Measurements from ENCODE around the gene SVIL.
"Not testable (repeated sequence)": the region's sequence is repeated elsewhere in the genome, so short reads cannot be mapped to it uniquely, and the experiment has no call there.

The SVIL gene

DNA sequence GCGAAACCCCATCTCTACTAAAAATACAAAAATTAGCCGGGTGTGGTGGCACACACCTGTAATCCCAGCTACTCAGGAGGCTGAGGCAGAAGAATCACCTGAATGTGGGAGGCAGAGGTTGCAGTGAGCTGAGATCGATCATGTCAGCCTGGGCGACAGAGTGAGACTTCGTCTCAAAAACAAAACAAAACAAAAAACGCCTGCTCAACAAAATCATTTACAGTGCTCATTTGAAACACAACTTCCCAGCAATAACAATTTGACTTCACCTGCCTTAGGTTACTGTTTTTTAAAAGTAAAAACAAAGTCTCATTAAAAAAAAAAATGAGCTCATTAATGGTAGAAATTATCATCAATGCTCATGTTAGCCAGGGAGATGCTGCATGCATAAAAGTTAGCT is 10.4 kb downstream of the SVIL start:
- H3K27me3 ChIP-seq (ENCODE audit: control insufficient read depth in 2 of 2, insufficient read depth in 2 of 2, low read length in 2 of 2); H3K36me3 ChIP-seq (ENCODE audit: control insufficient read depth in 2 of 2, insufficient read depth in 2 of 2, low read length in 2 of 2); H3K27ac ChIP-seq (ENCODE audit: low read depth in 2 of 2, low read length in 2 of 2); H3K4me3 ChIP-seq (ENCODE audit: low read length in 2 of 2); H3K9me3 ChIP-seq (ENCODE audit: control insufficient read depth in 2 of 2, low read length in 2 of 2); H3K9ac ChIP-seq (ENCODE audit: low read depth in 1 of 2, low read length in 2 of 2): not testable (repeated sequence)
- H3K4me1 ChIP-seq (ENCODE audit: control insufficient read depth in 2 of 2, insufficient read depth in 2 of 2, low read length in 2 of 2), result peaks cover under 1 to 11% of the 10 kb centered on the region in 2 donors

DNA sequence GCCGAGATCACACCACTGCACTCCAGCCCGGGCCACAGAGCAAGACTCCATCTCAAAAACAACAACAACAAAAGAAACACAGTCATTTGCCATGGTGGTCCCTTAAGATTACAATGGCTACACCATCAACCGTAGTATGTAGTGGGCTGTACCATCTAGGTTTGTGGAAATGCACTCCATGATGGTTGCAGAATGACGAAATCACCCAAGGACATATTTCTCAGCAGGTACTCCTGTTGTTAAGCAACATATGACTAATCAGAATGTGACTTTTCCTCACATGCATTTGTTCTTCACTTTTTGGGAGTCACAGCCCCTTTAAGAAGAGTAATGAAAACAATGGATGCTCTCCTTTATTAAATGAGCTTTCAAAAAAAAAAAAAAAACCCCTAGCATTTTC is 11.0 kb downstream of the SVIL start:
- H3K4me3 ChIP-seq (ENCODE audit: low read length in 2 of 2), result no peak overlapping the region
- H3K27ac ChIP-seq (ENCODE audit: low read depth in 2 of 2, low read length in 2 of 2), result no peak overlapping the region
- no peaks in the 10 kb centered on the region for H3K9me3 ChIP-seq (ENCODE audit: control insufficient read depth in 2 of 2, low read length in 2 of 2)
- no peaks in the 10 kb centered on the region for H3K27me3 ChIP-seq (ENCODE audit: control insufficient read depth in 2 of 2, insufficient read depth in 2 of 2, low read length in 2 of 2)
- peaks cover under 1 to 11% of the 10 kb centered on the region in 2 donors for H3K4me1 ChIP-seq (ENCODE audit: control insufficient read depth in 2 of 2, insufficient read depth in 2 of 2, low read length in 2 of 2)
- no peaks in the 10 kb centered on the region for H3K36me3 ChIP-seq (ENCODE audit: control insufficient read depth in 2 of 2, insufficient read depth in 2 of 2, low read length in 2 of 2)
- no peak overlapping the region for H3K9ac ChIP-seq (ENCODE audit: low read depth in 1 of 2, low read length in 2 of 2)

DNA sequence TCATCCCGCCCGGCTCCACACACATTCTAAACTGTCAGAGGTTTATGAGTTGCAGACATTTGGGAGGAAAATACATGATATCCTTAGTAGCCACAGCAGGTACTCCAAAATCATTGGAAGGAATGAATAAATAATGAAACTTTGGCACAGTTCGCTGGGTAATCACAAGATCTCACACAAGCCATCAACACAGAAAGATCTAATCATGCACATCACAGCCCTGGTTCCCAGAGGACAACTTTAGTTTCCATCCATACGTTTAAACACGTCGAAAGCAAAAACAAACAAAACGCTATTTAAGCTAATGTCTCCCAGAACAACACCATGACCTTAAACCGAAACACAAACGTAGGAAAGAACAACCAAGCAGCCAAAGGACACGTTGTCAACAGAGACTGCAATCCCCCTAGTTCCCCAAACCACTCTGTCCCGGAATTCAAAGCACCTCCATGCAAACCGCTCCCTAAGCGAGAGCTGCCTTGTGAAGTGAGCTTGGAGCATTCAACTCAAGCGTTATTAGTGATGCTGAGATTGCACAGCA is 12.3 kb downstream of the SVIL start:
- Histone ChIP-seq H3K4me3 (ENCODE audit: low read length in 2 of 2) (no peak overlapping the region), H3K27ac (ENCODE audit: low read depth in 2 of 2, low read length in 2 of 2) (no peak overlapping the region), H3K36me3 (ENCODE audit: control insufficient read depth in 2 of 2, insufficient read depth in 2 of 2, low read length in 2 of 2) (no peaks in the 10 kb centered on the region)

DNA sequence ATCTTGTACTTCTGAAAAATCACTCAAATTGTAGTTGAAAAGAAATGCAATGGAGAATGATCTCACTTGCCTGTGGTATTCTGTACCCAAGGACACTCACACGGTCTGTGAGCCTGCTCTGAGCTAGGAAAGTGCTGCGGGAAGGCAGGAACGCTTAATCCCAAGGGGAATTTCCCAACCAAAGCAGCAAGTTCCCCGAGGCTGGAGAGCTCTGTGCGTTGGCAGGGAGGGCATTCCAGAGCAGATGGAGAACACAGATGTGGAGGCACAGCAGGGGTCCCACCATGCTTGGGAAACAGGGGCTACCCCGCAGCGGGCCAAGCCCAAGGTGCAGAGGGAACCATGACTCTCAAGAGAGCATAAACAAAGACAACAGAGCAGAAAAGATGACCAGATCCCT is 13.6 kb downstream of the SVIL start:
- H3K9ac ChIP-seq (ENCODE audit: low read depth in 1 of 2, low read length in 2 of 2), result no peak overlapping the region
- H3K27ac ChIP-seq (ENCODE audit: low read depth in 2 of 2, low read length in 2 of 2), result no peak overlapping the region
- no peaks in the 10 kb centered on the region for H3K9me3 ChIP-seq (ENCODE audit: control insufficient read depth in 2 of 2, low read length in 2 of 2)
- no peaks in the 10 kb centered on the region for H3K27me3 ChIP-seq (ENCODE audit: control insufficient read depth in 2 of 2, insufficient read depth in 2 of 2, low read length in 2 of 2)
- peaks cover 12 to 30% of the 10 kb centered on the region in 2 donors for H3K4me1 ChIP-seq (ENCODE audit: control insufficient read depth in 2 of 2, insufficient read depth in 2 of 2, low read length in 2 of 2)
- no peaks in the 10 kb centered on the region for H3K36me3 ChIP-seq (ENCODE audit: control insufficient read depth in 2 of 2, insufficient read depth in 2 of 2, low read length in 2 of 2)
- no peak overlapping the region for H3K4me3 ChIP-seq (ENCODE audit: low read length in 2 of 2)

More for the DNA sequence above, 12.3 kb downstream of the SVIL start:
- H3K9ac ChIP-seq (ENCODE audit: low read depth in 1 of 2, low read length in 2 of 2), result no peak overlapping the region
- H3K27me3 ChIP-seq (ENCODE audit: control insufficient read depth in 2 of 2, insufficient read depth in 2 of 2, low read length in 2 of 2), result no peaks in the 10 kb centered on the region
- no peaks in the 10 kb centered on the region for H3K9me3 ChIP-seq (ENCODE audit: control insufficient read depth in 2 of 2, low read length in 2 of 2)
- H3K4me1 ChIP-seq (ENCODE audit: control insufficient read depth in 2 of 2, insufficient read depth in 2 of 2, low read length in 2 of 2), result peaks cover 12 to 21% of the 10 kb centered on the region in 2 donors

DNA sequence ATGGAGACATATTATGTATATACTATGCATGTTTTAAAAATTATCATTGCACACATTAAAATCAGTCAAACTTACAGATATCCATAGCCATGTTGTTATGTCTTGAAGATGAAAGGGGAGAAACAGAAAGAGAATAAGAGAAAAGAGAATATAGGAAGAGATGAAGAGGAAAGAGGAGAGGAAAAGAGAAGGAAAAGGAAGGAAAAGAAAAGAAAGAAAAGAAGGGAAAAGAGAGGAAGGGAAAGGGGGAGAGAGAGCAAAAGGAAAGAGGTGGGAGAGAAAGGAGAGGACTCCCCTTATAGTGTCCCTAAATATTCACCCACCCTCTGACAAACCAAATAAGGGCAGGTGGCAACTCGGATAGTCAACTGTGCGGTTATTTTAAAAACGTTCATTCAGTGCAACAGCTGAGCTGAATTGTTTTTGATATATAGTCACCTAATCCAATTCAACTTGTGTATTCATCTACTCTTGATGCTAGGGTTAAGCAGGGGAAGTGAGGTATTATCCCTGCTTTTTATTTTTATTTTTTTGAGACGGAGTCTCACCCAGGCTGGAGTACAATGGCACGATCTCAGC is 14.6 kb downstream of the SVIL start:
- H3K9ac ChIP-seq (ENCODE audit: low read depth in 1 of 2, low read length in 2 of 2), result no peak overlapping the region
- H3K4me3 ChIP-seq (ENCODE audit: low read length in 2 of 2), result no peak overlapping the region
- H3K27ac ChIP-seq (ENCODE audit: low read depth in 2 of 2, low read length in 2 of 2), result no peak overlapping the region
- no peaks in the 10 kb centered on the region for H3K27me3 ChIP-seq (ENCODE audit: control insufficient read depth in 2 of 2, insufficient read depth in 2 of 2, low read length in 2 of 2)
- no peaks in the 10 kb centered on the region for H3K36me3 ChIP-seq (ENCODE audit: control insufficient read depth in 2 of 2, insufficient read depth in 2 of 2, low read length in 2 of 2)
- H3K9me3 ChIP-seq (ENCODE audit: control insufficient read depth in 2 of 2, low read length in 2 of 2), result no peaks in the 10 kb centered on the region
- peaks cover 12 to 30% of the 10 kb centered on the region in 2 donors for H3K4me1 ChIP-seq (ENCODE audit: control insufficient read depth in 2 of 2, insufficient read depth in 2 of 2, low read length in 2 of 2)

DNA sequence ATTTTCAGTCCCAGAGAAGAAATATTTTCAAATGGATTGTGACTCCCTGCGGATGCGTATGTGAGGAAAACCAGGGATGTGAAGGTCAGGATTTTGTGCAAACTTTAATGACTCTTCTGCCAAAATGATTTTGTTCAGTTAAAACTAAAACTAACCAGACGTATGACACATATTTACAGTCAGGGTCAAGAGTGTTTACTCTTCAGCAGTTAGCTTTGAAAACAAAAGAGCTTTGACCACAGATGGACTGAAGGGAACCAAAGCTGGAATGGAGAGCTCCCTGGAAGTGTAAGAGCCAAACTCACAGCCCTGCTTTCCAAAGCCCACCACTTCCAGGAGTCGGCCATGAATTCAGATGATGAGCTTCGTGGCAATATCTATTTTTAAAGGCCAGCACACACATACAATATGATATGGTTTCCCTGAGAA is 15.5 kb downstream of the SVIL start:
- Histone ChIP-seq H3K27ac (ENCODE audit: low read depth in 2 of 2, low read length in 2 of 2) (peak overlapping the region; percentile 77 to 78), H3K4me3 (ENCODE audit: low read length in 2 of 2) (peak overlapping the region in 1 of 2 donors; percentile 17), H3K27me3 (ENCODE audit: control insufficient read depth in 2 of 2, insufficient read depth in 2 of 2, low read length in 2 of 2) (no peaks in the 10 kb centered on the region), H3K36me3 (ENCODE audit: control insufficient read depth in 2 of 2, insufficient read depth in 2 of 2, low read length in 2 of 2) (no peaks in the 10 kb centered on the region), H3K9me3 (ENCODE audit: control insufficient read depth in 2 of 2, low read length in 2 of 2) (no peaks in the 10 kb centered on the region), H3K4me1 (ENCODE audit: control insufficient read depth in 2 of 2, insufficient read depth in 2 of 2, low read length in 2 of 2) (peaks cover 12 to 30% of the 10 kb centered on the region in 2 donors), H3K9ac (ENCODE audit: low read depth in 1 of 2, low read length in 2 of 2) (peak overlapping the region in 1 of 2 donors; percentile 58)

DNA sequence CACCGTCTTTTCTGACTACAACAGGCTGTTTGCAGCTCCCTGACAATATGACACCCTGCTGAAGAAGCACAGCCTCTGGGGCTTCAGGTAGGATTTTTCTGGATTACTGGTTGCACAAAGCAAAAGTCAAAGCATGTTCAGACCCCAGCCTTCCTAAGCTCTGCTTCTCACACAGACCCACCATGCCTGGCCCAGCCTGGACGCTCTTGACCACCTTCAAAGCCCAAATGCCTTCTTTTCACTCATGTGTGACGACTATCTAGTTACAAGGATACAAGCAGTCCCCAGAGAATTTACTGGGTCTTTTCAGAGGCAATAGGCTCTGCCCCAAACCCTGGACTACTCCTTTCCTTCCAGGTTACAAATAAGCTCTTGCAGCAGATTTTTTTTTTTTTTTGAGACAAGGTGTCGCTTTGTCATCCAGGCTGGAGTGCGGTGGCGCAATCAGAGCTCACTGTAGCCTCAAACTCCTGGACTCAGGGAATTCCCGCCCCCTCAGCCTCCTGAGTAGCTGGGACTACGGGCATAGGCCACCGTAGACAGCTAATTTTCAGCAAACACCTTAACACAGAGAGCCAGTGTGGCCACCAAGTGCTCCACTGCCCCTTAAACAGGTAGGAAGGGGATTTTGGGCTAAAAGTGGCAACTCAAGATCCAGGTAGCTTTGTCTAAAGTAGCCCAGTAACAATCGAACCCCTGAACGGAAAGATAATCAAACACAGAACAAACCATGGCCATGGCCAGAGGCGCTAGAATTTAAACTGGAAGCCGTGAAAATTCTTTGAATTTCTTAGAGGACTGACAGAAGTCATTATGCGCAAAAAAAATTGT is 16.2 kb downstream of the SVIL start:
- peak overlapping the region; percentile 21 to 24 for H3K4me3 ChIP-seq (ENCODE audit: low read length in 2 of 2)
- no peaks in the 10 kb centered on the region for H3K9me3 ChIP-seq (ENCODE audit: control insufficient read depth in 2 of 2, low read length in 2 of 2)
- H3K36me3 ChIP-seq (ENCODE audit: control insufficient read depth in 2 of 2, insufficient read depth in 2 of 2, low read length in 2 of 2), result no peaks in the 10 kb centered on the region
- peak overlapping the region; percentile 54 to 58 for H3K9ac ChIP-seq (ENCODE audit: low read depth in 1 of 2, low read length in 2 of 2)
- peak overlapping the region; percentile 77 to 78 for H3K27ac ChIP-seq (ENCODE audit: low read depth in 2 of 2, low read length in 2 of 2)
- peaks cover 12 to 30% of the 10 kb centered on the region in 2 donors for H3K4me1 ChIP-seq (ENCODE audit: control insufficient read depth in 2 of 2, insufficient read depth in 2 of 2, low read length in 2 of 2)
- no peaks in the 10 kb centered on the region for H3K27me3 ChIP-seq (ENCODE audit: control insufficient read depth in 2 of 2, insufficient read depth in 2 of 2, low read length in 2 of 2)

DNA sequence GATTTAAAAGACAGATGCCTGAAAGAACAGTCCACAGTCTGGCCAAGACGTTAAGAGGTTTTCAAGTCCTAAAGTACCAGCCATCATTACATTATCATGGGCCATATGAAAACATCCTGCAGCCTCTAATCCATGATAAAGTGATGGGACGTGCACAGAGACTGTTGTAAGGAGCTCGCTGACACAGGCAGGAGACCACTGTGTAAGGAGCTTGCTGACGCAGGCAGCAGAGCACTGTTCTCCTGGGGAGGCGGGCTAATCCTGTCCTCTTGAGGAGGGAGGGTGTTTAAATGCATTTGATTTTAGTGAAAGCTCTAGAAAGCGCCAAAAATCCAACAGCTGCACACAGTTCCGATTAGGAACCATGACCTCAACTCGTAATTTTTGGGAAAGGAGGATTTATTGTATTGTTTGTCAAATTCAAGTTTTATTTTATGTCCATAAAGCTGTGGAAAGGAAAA is 16.9 kb downstream of the SVIL start:
- peak overlapping the region; percentile 27 to 77 for H3K27ac ChIP-seq (ENCODE audit: low read depth in 2 of 2, low read length in 2 of 2)
- no peaks in the 10 kb centered on the region for H3K9me3 ChIP-seq (ENCODE audit: control insufficient read depth in 2 of 2, low read length in 2 of 2)
- peak overlapping the region in 1 of 2 donors; percentile 58 for H3K9ac ChIP-seq (ENCODE audit: low read depth in 1 of 2, low read length in 2 of 2)
- peak overlapping the region in 1 of 2 donors; percentile 24 for H3K4me3 ChIP-seq (ENCODE audit: low read length in 2 of 2)
- no peaks in the 10 kb centered on the region for H3K36me3 ChIP-seq (ENCODE audit: control insufficient read depth in 2 of 2, insufficient read depth in 2 of 2, low read length in 2 of 2)
- peaks cover 12 to 30% of the 10 kb centered on the region in 2 donors for H3K4me1 ChIP-seq (ENCODE audit: control insufficient read depth in 2 of 2, insufficient read depth in 2 of 2, low read length in 2 of 2)
- no peaks in the 10 kb centered on the region for H3K27me3 ChIP-seq (ENCODE audit: control insufficient read depth in 2 of 2, insufficient read depth in 2 of 2, low read length in 2 of 2)

DNA sequence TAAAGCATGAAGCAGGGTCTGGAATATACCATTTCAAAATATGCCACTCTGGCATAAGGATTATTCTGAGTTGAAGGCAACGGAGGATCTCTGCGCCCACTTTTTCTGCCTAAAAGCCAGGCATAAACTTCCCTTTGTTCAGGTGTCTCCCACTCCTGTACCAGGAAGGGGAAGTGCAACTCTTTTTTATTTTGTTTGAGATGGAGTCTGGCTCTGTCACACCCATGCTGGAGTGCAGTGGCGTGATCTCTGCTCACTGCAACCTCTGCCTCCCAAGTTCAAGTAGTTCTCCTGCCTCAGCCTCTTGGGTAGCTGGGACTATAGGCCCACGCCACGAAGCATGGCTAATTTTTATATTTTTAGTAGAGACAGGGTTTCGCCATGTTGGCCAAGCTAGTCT is 18.2 kb downstream of the SVIL start:
- Histone ChIP-seq H3K9ac (ENCODE audit: low read depth in 1 of 2, low read length in 2 of 2) (peak overlapping the region in 1 of 2 donors; percentile 52), H3K9me3 (ENCODE audit: control insufficient read depth in 2 of 2, low read length in 2 of 2) (no peaks in the 10 kb centered on the region), H3K4me1 (ENCODE audit: control insufficient read depth in 2 of 2, insufficient read depth in 2 of 2, low read length in 2 of 2) (peaks cover 12 to 30% of the 10 kb centered on the region in 2 donors), H3K27me3 (ENCODE audit: control insufficient read depth in 2 of 2, insufficient read depth in 2 of 2, low read length in 2 of 2) (no peaks in the 10 kb centered on the region), H3K4me3 (ENCODE audit: low read length in 2 of 2) (no peak overlapping the region), H3K27ac (ENCODE audit: low read depth in 2 of 2, low read length in 2 of 2) (peak overlapping the region; percentile 26 to 61), H3K36me3 (ENCODE audit: control insufficient read depth in 2 of 2, insufficient read depth in 2 of 2, low read length in 2 of 2) (no peaks in the 10 kb centered on the region)

DNA sequence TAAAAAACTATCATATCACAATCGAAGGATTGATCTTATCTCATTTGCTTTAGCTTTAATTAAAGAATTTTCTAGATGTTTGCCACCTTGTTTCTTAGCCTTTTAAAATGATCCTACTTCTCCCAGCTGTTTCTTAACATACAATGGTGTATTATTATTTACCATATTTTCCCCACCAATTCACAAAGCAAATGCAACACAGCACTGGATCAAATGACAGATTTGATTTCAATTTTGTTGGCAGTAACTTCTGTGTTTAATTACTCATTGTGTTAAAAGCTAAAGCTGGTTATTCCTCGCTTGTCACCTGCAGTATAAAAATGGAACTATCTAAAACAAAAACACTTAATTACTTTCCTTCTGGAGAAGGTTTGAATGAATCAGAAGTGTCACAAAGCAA is 19.6 kb downstream of the SVIL start:
- peaks cover 12 to 30% of the 10 kb centered on the region in 2 donors for H3K4me1 ChIP-seq (ENCODE audit: control insufficient read depth in 2 of 2, insufficient read depth in 2 of 2, low read length in 2 of 2)
- no peaks in the 10 kb centered on the region for H3K9me3 ChIP-seq (ENCODE audit: control insufficient read depth in 2 of 2, low read length in 2 of 2)
- H3K27ac ChIP-seq (ENCODE audit: low read depth in 2 of 2, low read length in 2 of 2), result peak overlapping the region in 1 of 2 donors; percentile 13
- H3K9ac ChIP-seq (ENCODE audit: low read depth in 1 of 2, low read length in 2 of 2), result no peak overlapping the region
- H3K36me3 ChIP-seq (ENCODE audit: control insufficient read depth in 2 of 2, insufficient read depth in 2 of 2, low read length in 2 of 2), result no peaks in the 10 kb centered on the region
- H3K4me3 ChIP-seq (ENCODE audit: low read length in 2 of 2), result no peak overlapping the region
- no peaks in the 10 kb centered on the region for H3K27me3 ChIP-seq (ENCODE audit: control insufficient read depth in 2 of 2, insufficient read depth in 2 of 2, low read length in 2 of 2)
